Daoy (cell line): ENCODE data around the gene SYNPR. TPM values are rescaled to one million over a fixed set of nuclear protein-coding genes. Genes with fewer than 3 reads are reported as not detected.

Experiments
- DNase-seq: peaks from one replicate; pipeline ENCODE4 v3.0.0-alpha.2; 2015; ENCODE audit warnings: low read depth
- total RNA-seq: library from RNA; depleted of rRNA; stranded (reverse); fragments of >200 nt; shearing (Covaris generic); gene quantifications from 2 replicates; pipeline ENCODE4 v1.2.3, GENCODE V29; 2014

Gene SYNPR
- total RNA-seq, 1 experiment from 2014 or later, result not detected

- DNase-seq, result no peak
These were observed 26.3 kb downstream of the SYNPR start for GRCh38 chr3:63304421-63304820.

GRCh38 chr3:63308072-63308471 lies 30.0 kb downstream of the SYNPR start:
- DNase-seq, result no peak

GRCh38 chr3:63309768-63310167 lies 31.7 kb downstream of the SYNPR start:
- DNase-seq, result no peak

- no peak for DNase-seq
These were observed 45.7 kb downstream of the SYNPR start for GRCh38 chr3:63323766-63324165.

GRCh38 chr3:63324621-63325020 lies 46.5 kb downstream of the SYNPR start:
- no peak for DNase-seq

GRCh38 chr3:63325386-63325785 lies 47.3 kb downstream of the SYNPR start:
- DNase-seq, result no peak

- DNase-seq, result peak; percentile 17
These were observed 50.3 kb downstream of the SYNPR start for GRCh38 chr3:63328365-63328764.

GRCh38 chr3:63331520-63331919 lies 53.4 kb downstream of the SYNPR start:
- DNase-seq, result no peak

GRCh38 chr3:63333815-63334214 lies 55.7 kb downstream of the SYNPR start:
- no peak for DNase-seq

GRCh38 chr3:63338351-63338750 lies 60.2 kb downstream of the SYNPR start:
- no peak for DNase-seq

- DNase-seq, result peak; percentile 94
These were observed 65.6 kb downstream of the SYNPR start for GRCh38 chr3:63343674-63344073.

GRCh38 chr3:63344661-63345060 lies 66.6 kb downstream of the SYNPR start:
- DNase-seq, result no peak

GRCh38 chr3:63349583-63350573 lies 71.8 kb downstream of the SYNPR start:
- DNase-seq, result peak; percentile 63

- peak; percentile 40 for DNase-seq
These were observed 73.3 kb downstream of the SYNPR start for GRCh38 chr3:63351159-63352007.

GRCh38 chr3:63352008-63352279 lies 73.8 kb downstream of the SYNPR start:
- no peak for DNase-seq

- peak; percentile 57 for DNase-seq
These were observed 75.3 kb downstream of the SYNPR start for GRCh38 chr3:63353383-63353782.

GRCh38 chr3:63354160-63354559 lies 76.1 kb downstream of the SYNPR start:
- DNase-seq, result peak; percentile 32

GRCh38 chr3:63355809-63356208 lies 77.7 kb downstream of the SYNPR start:
- DNase-seq, result no peak

GRCh38 chr3:63364495-63364894 lies 86.4 kb downstream of the SYNPR start:
- peak; percentile 32 for DNase-seq

GRCh38 chr3:63364910-63365309 lies 86.8 kb downstream of the SYNPR start:
- no peak for DNase-seq

GRCh38 chr3:63365671-63366070 lies 87.6 kb downstream of the SYNPR start:
- DNase-seq, result no peak

- DNase-seq, result no peak
These were observed 92.0 kb downstream of the SYNPR start for GRCh38 chr3:63370094-63370493.

GRCh38 chr3:63383040-63383439 lies 104.9 kb downstream of the SYNPR start:
- no peak for DNase-seq
